Liver (tissue), 9 donors: ENCODE data around the gene CTAG1B. TPM values are rescaled to one million over a fixed set of nuclear protein-coding genes. Genes with fewer than 3 reads are reported as not detected.

Experiments used
- DNase-seq: peaks from one replicate; pipeline ENCODE4 v3.0.0-alpha.2; 2017; ENCODE audit warnings: low spot score
- H3K27ac ChIP-seq, 2 donors: one replicate each; pipeline ENCODE4 v1.7.0; 2013; ENCODE audit warnings: inconsistent platforms in 2 of 2, low read length in 2 of 2, control low read depth in 1 of 2, low read depth in 1 of 2, mild to moderate bottlenecking in 1 of 2
- H3K27me3 ChIP-seq, 4 donors: one replicate each; pipeline versions ENCODE4 v1.6.1 to v1.7.0; 2013; ENCODE audit warnings: low read length in 3 of 4, inconsistent platforms in 1 of 4, mild to moderate bottlenecking in 1 of 4, moderate library complexity in 1 of 4; ENCODE audit not compliant: control insufficient read depth in 4 of 4, insufficient read depth in 4 of 4
- H3K36me3 ChIP-seq, 4 donors: one replicate each; pipeline versions ENCODE4 v1.6.1 to v1.7.0; 2013; ENCODE audit warnings: low read length in 3 of 4, mild to moderate bottlenecking in 3 of 4, low read depth in 1 of 4, moderate library complexity in 1 of 4; ENCODE audit not compliant: control insufficient read depth in 4 of 4, insufficient read depth in 3 of 4
- H3K4me1 ChIP-seq, 4 donors: one replicate each; pipeline versions ENCODE4 v1.6.1 to v1.7.0; 2013; ENCODE audit warnings: low read length in 3 of 4, mild to moderate bottlenecking in 3 of 4, moderate library complexity in 1 of 4; ENCODE audit not compliant: control insufficient read depth in 4 of 4, insufficient read depth in 4 of 4
- H3K4me3 ChIP-seq, 3 donors: one replicate each; pipeline versions ENCODE4 v1.6.1 to v1.7.0; 2013; ENCODE audit warnings: low read length in 3 of 3, control low read depth in 1 of 3, low read depth in 1 of 3, mild to moderate bottlenecking in 1 of 3
- H3K9ac ChIP-seq, 2 donors: one replicate each; pipeline ENCODE4 v1.7.0; 2013; ENCODE audit warnings: low read length in 2 of 2, mild to moderate bottlenecking in 2 of 2, moderate library complexity in 2 of 2, control low read depth in 1 of 2, low read depth in 1 of 2
- H3K9me3 ChIP-seq, 4 donors: one replicate each; pipeline versions ENCODE4 v1.6.1 to v1.7.0; 2013; ENCODE audit warnings: low read length in 3 of 4; ENCODE audit not compliant: control insufficient read depth in 4 of 4
- FOXA2 ChIP-seq: IDR thresholded peaks from 2 replicates; pipeline ENCODE4 v1.6.1; 2016; ENCODE audit warnings: antibody characterized with exemption
- GABPA ChIP-seq, 2 donors: IDR thresholded peaks in 1 of 2; conservative IDR thresholded peaks in 1 of 2; 2 replicates each; pipeline ENCODE4 v1.6.1; 2016; ENCODE audit warnings: antibody characterized with exemption in 2 of 2, mild to moderate bottlenecking in 1 of 2, moderate library complexity in 1 of 2
- HNF4A ChIP-seq, 2 donors: conservative IDR thresholded peaks; 2 replicates each; pipeline ENCODE4 v1.6.1; 2016; ENCODE audit warnings: antibody characterized with exemption in 2 of 2, mild to moderate bottlenecking in 2 of 2
- HNF4G ChIP-seq: IDR thresholded peaks from 2 replicates; pipeline ENCODE4 v1.6.1; 2016; ENCODE audit warnings: antibody characterized with exemption
- JUND ChIP-seq, 2 donors: IDR thresholded peaks; 2 replicates each; pipeline ENCODE4 v1.6.1; 2016; ENCODE audit warnings: antibody characterized with exemption in 2 of 2
- MAX ChIP-seq: IDR thresholded peaks from 2 replicates; pipeline ENCODE4 v1.6.1; 2016; ENCODE audit warnings: antibody characterized with exemption
- NR2F2 ChIP-seq: IDR thresholded peaks from 2 replicates; pipeline ENCODE4 v1.6.1; 2016; ENCODE audit warnings: antibody characterized with exemption
- RAD21 ChIP-seq, 2 donors: IDR thresholded peaks; 2 replicates each; pipeline ENCODE4 v1.6.1; 2016; ENCODE audit warnings: antibody characterized with exemption in 2 of 2, mild to moderate bottlenecking in 2 of 2
- RXRA ChIP-seq, 2 donors: IDR thresholded peaks; 2 replicates each; pipeline ENCODE4 v1.6.1; 2017 to 2018; ENCODE audit warnings: antibody characterized with exemption in 2 of 2, mild to moderate bottlenecking in 1 of 2
- YY1 ChIP-seq: IDR thresholded peaks from 2 replicates; pipeline ENCODE4 v1.6.1; 2016; ENCODE audit warnings: antibody characterized with exemption, mild to moderate bottlenecking
- WGBS: extraction: QIAGEN DNeasy Blood & Tissue Kit; methylation state at CpG from one replicate; pipeline ENCODE4 v1.1.7; 2013; 5-methylcytosine and 5-hydroxymethylcytosine counted together
- polyA plus RNA-seq, 2 donors: library from polyadenylated mRNA; stranded (reverse) in 1 of 2; unstranded in 1 of 2; fragments of 200-250 nt in 1 of 2; fragments of >200 nt in 1 of 2; fragmentation: Nextera tagmentation in 1 of 2; extraction: Ambion mirVana in 1 of 2; gene quantifications; one replicate each; pipeline versions ENCODE4 v1.2.1 to v1.2.3, GENCODE V29; 2013 to 2015
- total RNA-seq, 2 donors: library from RNA; depleted of rRNA; stranded (reverse); fragments of >200 nt; gene quantifications; one replicate each; pipeline ENCODE4 v1.2.3, GENCODE V29; 2014
- TF ChIP-seq, protein P1 (sequence below): IDR thresholded peaks from 2 replicates; pipeline ENCODE4 v1.6.1; 2016; ENCODE audit warnings: antibody characterized with exemption
- TF ChIP-seq, protein P2 (sequence below): fragments of 150-350 bp; IDR thresholded peaks from 2 replicates; pipeline ENCODE4 v1.5.1; 2017; ENCODE audit warnings: improper control_type of control experiment, low read depth, low read length; ENCODE audit not compliant: missing input control
- TF ChIP-seq, protein P3 (sequence below): IDR thresholded peaks from 2 replicates; pipeline ENCODE4 v1.6.1; 2016; ENCODE audit warnings: antibody characterized with exemption, mild to moderate bottlenecking
- donor health status: healthy.
- donor health status: healthy.
- donor health status: healthy.
- donor health status: healthy.
- donor health status: healthy.

The CTAG1B gene
- total and polyA plus RNA-seq, 4 donors = not detected

- Histone ChIP-seq H3K36me3 (no peaks in the 10 kb centered on the region), H3K9ac (no peak overlapping the region), H3K4me3 (no peak overlapping the region), H3K9me3 (no peaks in the 10 kb centered on the region), H3K27ac (no peak overlapping the region), H3K27me3 (no peaks in the 10 kb centered on the region), H3K4me1 (peaks cover 0 to 3% (median 0%) of the 10 kb centered on the region in 4 donors)
- TF ChIP-seq FOXA2 (no peak), NR2F2 (no peak), HNF4G (no peak), HNF4A (conservative IDR thresholded peaks at IDR 0.05) (no peak)
- TF ChIP-seq, protein P1, sequence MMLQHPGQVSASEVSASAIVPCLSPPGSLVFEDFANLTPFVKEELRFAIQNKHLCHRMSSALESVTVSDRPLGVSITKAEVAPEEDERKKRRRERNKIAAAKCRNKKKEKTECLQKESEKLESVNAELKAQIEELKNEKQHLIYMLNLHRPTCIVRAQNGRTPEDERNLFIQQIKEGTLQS = no peak
- TF ChIP-seq, protein P2, sequence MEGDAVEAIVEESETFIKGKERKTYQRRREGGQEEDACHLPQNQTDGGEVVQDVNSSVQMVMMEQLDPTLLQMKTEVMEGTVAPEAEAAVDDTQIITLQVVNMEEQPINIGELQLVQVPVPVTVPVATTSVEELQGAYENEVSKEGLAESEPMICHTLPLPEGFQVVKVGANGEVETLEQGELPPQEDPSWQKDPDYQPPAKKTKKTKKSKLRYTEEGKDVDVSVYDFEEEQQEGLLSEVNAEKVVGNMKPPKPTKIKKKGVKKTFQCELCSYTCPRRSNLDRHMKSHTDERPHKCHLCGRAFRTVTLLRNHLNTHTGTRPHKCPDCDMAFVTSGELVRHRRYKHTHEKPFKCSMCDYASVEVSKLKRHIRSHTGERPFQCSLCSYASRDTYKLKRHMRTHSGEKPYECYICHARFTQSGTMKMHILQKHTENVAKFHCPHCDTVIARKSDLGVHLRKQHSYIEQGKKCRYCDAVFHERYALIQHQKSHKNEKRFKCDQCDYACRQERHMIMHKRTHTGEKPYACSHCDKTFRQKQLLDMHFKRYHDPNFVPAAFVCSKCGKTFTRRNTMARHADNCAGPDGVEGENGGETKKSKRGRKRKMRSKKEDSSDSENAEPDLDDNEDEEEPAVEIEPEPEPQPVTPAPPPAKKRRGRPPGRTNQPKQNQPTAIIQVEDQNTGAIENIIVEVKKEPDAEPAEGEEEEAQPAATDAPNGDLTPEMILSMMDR = no peak
- no peak for DNase-seq
- 92% methylated on average over 30 of the region's 30 CpGs for WGBS
Measured at GRCh38 chrX:154652311-154653047, 33.4 kb upstream of the CTAG1B start.

- no peak overlapping the region for H3K27ac ChIP-seq
- no peak overlapping the region for H3K4me3 ChIP-seq
- H3K4me1 ChIP-seq = peaks cover 0 to 3% (median 0%) of the 10 kb centered on the region in 4 donors
- WGBS = 60% methylated on average over 13 of the region's 13 CpGs
- no peaks in the 10 kb centered on the region for H3K27me3 ChIP-seq
- no peaks in the 10 kb centered on the region for H3K9me3 ChIP-seq
- H3K9ac ChIP-seq = no peak overlapping the region
- H3K36me3 ChIP-seq = no peaks in the 10 kb centered on the region
- no peak for DNase-seq
- TF ChIP-seq, protein P3, sequence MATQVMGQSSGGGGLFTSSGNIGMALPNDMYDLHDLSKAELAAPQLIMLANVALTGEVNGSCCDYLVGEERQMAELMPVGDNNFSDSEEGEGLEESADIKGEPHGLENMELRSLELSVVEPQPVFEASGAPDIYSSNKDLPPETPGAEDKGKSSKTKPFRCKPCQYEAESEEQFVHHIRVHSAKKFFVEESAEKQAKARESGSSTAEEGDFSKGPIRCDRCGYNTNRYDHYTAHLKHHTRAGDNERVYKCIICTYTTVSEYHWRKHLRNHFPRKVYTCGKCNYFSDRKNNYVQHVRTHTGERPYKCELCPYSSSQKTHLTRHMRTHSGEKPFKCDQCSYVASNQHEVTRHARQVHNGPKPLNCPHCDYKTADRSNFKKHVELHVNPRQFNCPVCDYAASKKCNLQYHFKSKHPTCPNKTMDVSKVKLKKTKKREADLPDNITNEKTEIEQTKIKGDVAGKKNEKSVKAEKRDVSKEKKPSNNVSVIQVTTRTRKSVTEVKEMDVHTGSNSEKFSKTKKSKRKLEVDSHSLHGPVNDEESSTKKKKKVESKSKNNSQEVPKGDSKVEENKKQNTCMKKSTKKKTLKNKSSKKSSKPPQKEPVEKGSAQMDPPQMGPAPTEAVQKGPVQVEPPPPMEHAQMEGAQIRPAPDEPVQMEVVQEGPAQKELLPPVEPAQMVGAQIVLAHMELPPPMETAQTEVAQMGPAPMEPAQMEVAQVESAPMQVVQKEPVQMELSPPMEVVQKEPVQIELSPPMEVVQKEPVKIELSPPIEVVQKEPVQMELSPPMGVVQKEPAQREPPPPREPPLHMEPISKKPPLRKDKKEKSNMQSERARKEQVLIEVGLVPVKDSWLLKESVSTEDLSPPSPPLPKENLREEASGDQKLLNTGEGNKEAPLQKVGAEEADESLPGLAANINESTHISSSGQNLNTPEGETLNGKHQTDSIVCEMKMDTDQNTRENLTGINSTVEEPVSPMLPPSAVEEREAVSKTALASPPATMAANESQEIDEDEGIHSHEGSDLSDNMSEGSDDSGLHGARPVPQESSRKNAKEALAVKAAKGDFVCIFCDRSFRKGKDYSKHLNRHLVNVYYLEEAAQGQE = no peak
- TF ChIP-seq MAX (no peak), RXRA (IDR thresholded peaks at IDR 0.05) (no peak), GABPA (IDR thresholded peaks at IDR 0.05 in 1 of 2, conservative IDR thresholded peaks at IDR 0.05 in 1 of 2) (no peak), YY1 (no peak), HNF4A (conservative IDR thresholded peaks at IDR 0.05) (no peak), RAD21 (IDR thresholded peaks at IDR 0.05) (no peak), NR2F2 (no peak), FOXA2 (no peak), JUND (IDR thresholded peaks at IDR 0.05) (no peak)
- TF ChIP-seq, protein P2 = no peak
- TF ChIP-seq, protein P1 = no peak
Measured at GRCh38 chrX:154650221-154650510, 31.1 kb upstream of the CTAG1B start.
